Transverse colon (tissue), 4 donors: Measurements from ENCODE around the gene EDDM13. TPM values are rescaled to one million over a fixed set of nuclear protein-coding genes. Genes with fewer than 3 reads are reported as not detected.
"Not testable (repeated sequence)": the region's sequence is repeated elsewhere in the genome, so short reads cannot be mapped to it uniquely, and the experiment has no call there.

Source experiments
- DNase-seq: peaks from one replicate; pipeline ENCODE4 v3.0.0-alpha.2; 2019
- H3K27ac ChIP-seq, 4 donors: fragments of 200-600 bp; sonication (generic); 2 replicates each; pipeline ENCODE4 v1.5.1; 2016 to 2018; ENCODE audit warnings: inconsistent platforms in 4 of 4
- H3K27me3 ChIP-seq: fragments of 200-600 bp; sonication (generic); 2 replicates; pipeline ENCODE4 v1.5.1; 2017; ENCODE audit warnings: inconsistent platforms
- H3K36me3 ChIP-seq, 4 donors: fragments of 200-600 bp; sonication (generic); 2 replicates each; pipeline ENCODE4 v1.5.1; 2017 to 2019; ENCODE audit warnings: inconsistent platforms in 4 of 4
- H3K4me1 ChIP-seq, 4 donors: fragments of 200-600 bp; sonication (generic); 2 replicates each; pipeline ENCODE4 v1.5.1; 2017 to 2020; ENCODE audit warnings: inconsistent platforms in 4 of 4
- H3K4me3 ChIP-seq, 4 donors: fragments of 200-600 bp; sonication (generic); 1 replicate in 1 of 4; 2 replicates in 3 of 4; pipeline versions ENCODE4 v1.5.1 to v1.6.1; 2017 to 2019; ENCODE audit warnings: inconsistent platforms in 4 of 4
- H3K9me3 ChIP-seq, 2 donors: fragments of 200-600 bp; sonication (generic); 2 replicates each; pipeline ENCODE4 v1.5.1; 2017 to 2019; ENCODE audit warnings: inconsistent platforms in 2 of 2
- EP300 ChIP-seq: sonication (generic); formaldehyde crosslinking; IDR thresholded peaks from one replicate; pipeline ENCODE4 v1.6.1; 2017; ENCODE audit warnings: antibody characterized with exemption, low read depth
- POLR2A ChIP-seq: fragments of 450-650 bp; IDR thresholded peaks from one replicate; pipeline ENCODE4 v1.6.1; 2016; ENCODE audit warnings: antibody characterized with exemption, mild to moderate bottlenecking, moderate library complexity
- POLR2AphosphoS5 ChIP-seq, 3 donors: sonication (generic); formaldehyde crosslinking; IDR thresholded peaks; one replicate each; pipeline ENCODE4 v1.6.1; 2016; ENCODE audit warnings: antibody characterized with exemption in 3 of 3
- WGBS, 2 donors: methylation state at CpG; one replicate each; pipeline ENCODE4 v1.1.5; 2018; ENCODE audit warnings: low coverage in 1 of 2; 5-methylcytosine and 5-hydroxymethylcytosine counted together
- in situ Hi-C, 4 donors: fragments of 200-750 bp; cut with MboI; loops; one replicate each; pipeline versions ENCODE4 v1.15.0 to v1.15.1; 2017; ENCODE audit warnings: low sequenced_read_pairs in 3 of 4, low pct_ligation_motif_present in 1 of 4, low pct_unique_long_range_greater_than_20kb in 1 of 4
- intact Hi-C: fragments of 100-400 bp; cut with DNase I; formaldehyde crosslinking; loops from one replicate; pipeline ENCODE4 v1.15.1; 2023; ENCODE audit warnings: low total_unique reads
- total RNA-seq, 4 donors: library from RNA; depleted of rRNA; stranded (reverse); fragments of >200 nt; gene quantifications; one replicate each; pipeline ENCODE4 v1.1.0, GENCODE V29; 2016
- TF ChIP-seq, protein P1 (sequence below), 5 experiments: fragments of 200-600 bp in 3 of 5; fragments of 450-650 bp in 2 of 5; sonication (generic) in 3 of 5; IDR thresholded peaks; 1 replicate in 2 of 5; 2 replicates in 3 of 5; pipeline ENCODE4 v1.5.1; 2016 to 2017; ENCODE audit warnings: antibody characterized with exemption in 5 of 5, inconsistent platforms in 3 of 5, mild to moderate bottlenecking in 2 of 5, moderate library complexity in 1 of 5

EDDM13 gene
- total RNA-seq, 4 donors from 2014 or later: not detected

DNA sequence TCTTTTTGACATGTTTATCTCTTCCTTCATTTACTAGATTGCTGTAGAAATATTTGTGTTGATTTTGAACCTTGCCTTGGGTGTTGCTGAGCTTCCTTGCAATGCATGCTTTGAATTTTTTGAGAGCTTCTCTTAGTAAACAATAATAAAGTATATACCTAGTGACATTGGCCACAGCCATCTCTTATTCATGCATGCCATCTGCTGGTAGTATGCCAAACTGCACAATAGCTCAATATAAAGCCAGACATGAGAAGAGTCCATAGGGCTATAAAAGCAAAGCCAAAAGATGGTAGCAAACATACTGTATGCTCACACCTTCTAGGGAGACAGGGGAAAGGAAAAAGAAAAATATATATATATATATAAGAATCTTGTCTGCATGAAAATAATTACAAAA is 61.0 kb downstream of the EDDM13 start:
- H3K9me3 ChIP-seq: peaks cover 0 to 9% of the 10 kb centered on the region in 2 donors
- DNase-seq: peak; percentile 54
- in situ Hi-C loops: loop anchor here in 1 of 4 donors (25.0 kb wide), 1 partner anchor 271 kb away; no protein-coding TSS in a partner anchor

DNA sequence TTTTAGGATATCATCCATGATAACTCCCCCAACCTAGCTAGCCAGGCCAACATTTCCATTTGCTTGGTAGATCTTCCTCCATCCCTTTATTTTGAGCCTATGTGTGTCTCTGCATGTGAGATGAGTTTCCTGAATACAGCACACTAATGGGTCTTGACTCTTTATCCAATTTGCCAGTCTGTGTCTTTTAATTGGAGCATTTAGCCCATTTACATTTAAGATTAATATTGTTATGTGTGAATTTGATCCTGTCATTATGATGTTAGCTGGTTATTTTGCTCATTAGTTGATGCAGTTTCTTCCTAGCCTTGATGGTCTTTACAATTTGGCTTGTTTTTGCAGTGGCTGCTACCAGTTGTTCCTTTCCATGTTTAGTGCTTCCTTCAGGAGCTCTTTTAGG is 62.8 kb downstream of the EDDM13 start:
- H3K4me1 ChIP-seq, intact Hi-C loops, H3K27ac ChIP-seq, H3K9me3 ChIP-seq, H3K4me3 ChIP-seq, H3K36me3 ChIP-seq, DNase-seq, H3K27me3 ChIP-seq: not testable (repeated sequence)
- in situ Hi-C loops: loop anchor here in 1 of 4 donors (25.0 kb wide), 1 partner anchor 273 kb away; no protein-coding TSS in a partner anchor

More for the DNA sequence above, 61.0 kb downstream of the EDDM13 start:
- Histone ChIP-seq H3K36me3 (no peaks in the 10 kb centered on the region), H3K4me3 (no peak overlapping the region), H3K4me1 (peaks cover 0 to 3% (median 0%) of the 10 kb centered on the region in 4 donors), H3K27ac (no peak overlapping the region), H3K27me3 (no peaks in the 10 kb centered on the region)
- intact Hi-C loops: no loop called here
- TF ChIP-seq POLR2AphosphoS5 (IDR thresholded peaks at IDR 0.05) (no peak), EP300 (no peak), POLR2A (no peak)
- TF ChIP-seq, protein P1, sequence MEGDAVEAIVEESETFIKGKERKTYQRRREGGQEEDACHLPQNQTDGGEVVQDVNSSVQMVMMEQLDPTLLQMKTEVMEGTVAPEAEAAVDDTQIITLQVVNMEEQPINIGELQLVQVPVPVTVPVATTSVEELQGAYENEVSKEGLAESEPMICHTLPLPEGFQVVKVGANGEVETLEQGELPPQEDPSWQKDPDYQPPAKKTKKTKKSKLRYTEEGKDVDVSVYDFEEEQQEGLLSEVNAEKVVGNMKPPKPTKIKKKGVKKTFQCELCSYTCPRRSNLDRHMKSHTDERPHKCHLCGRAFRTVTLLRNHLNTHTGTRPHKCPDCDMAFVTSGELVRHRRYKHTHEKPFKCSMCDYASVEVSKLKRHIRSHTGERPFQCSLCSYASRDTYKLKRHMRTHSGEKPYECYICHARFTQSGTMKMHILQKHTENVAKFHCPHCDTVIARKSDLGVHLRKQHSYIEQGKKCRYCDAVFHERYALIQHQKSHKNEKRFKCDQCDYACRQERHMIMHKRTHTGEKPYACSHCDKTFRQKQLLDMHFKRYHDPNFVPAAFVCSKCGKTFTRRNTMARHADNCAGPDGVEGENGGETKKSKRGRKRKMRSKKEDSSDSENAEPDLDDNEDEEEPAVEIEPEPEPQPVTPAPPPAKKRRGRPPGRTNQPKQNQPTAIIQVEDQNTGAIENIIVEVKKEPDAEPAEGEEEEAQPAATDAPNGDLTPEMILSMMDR (IDR thresholded peaks at IDR 0.05): peak; percentile 49 to 73 (median 65)

DNA sequence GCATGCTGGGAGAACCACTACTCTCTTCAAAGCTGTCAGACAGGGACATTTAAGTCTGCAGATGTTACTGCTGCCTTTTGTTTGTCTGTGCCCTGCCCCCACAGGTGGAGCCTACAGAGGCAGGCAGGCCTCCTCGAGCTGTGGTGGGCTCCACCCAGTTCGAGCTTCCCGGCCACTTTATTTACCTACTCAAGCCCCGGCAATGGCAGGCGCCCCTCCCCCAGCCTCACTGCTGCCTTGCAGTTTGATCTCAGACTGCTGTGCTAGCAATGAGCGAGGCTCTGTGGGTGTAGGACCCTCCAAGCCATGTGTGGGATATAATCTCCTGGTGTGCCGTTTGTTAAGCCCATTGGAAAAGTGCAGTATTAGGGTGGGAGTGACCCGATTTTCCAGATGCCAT is 64.5 kb downstream of the EDDM13 start:
- WGBS, 2 donors: 68% methylated on average over 8 of the region's 8 CpGs; no CpG with 5 or more reads in 1 of the 2 donors
- peaks cover 0 to 13% of the 10 kb centered on the region in 2 donors for H3K9me3 ChIP-seq
- H3K4me3 ChIP-seq, H3K27me3 ChIP-seq, DNase-seq, H3K27ac ChIP-seq, intact Hi-C loops, H3K4me1 ChIP-seq, H3K36me3 ChIP-seq: not testable (repeated sequence)
- in situ Hi-C loops: loop anchor here in 1 of 4 donors (25.0 kb wide), 1 partner anchor 275 kb away; no protein-coding TSS in a partner anchor

DNA sequence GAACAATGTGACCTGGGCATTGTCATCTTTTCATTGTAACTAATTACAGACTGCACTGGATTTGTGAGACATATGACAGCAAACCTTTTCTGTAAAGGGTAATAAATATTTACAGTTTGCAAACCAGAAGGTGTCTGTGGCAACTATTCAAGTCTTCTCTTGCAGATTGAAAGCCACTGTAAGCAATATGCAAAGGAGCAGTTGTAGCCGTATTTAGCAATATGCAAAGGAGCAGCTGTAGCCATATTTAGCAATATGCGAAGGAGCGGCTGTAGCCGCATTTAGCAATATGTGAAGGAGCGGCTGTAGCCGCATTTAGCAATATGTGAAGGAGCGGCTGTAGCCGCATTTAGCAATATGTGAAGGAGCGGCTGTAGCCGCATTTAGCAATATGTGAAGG is 66.5 kb downstream of the EDDM13 start:
- not testable (repeated sequence) for H3K27ac ChIP-seq
- WGBS, 2 donors: 93 to 97% methylated on average over 5 to 8 of the region's 10 CpGs

DNA sequence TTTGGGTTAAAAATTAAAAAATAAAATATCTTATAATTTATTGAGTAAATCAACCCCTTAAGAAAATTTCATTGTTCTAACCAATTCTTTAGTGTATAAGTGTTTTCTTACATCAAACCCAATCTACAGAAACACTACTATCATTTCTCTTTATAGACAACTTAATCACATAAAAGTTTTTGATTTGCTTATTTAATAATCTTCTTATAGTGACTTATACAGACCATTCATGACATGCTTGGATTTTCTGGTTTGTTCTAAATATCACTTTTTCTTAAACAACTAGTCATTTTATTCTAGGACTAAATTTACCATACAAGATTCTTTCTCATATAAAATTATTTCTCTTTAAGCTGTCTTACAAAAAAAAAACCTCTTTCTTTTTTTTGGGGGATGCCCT is 69.4 kb downstream of the EDDM13 start:
- intact Hi-C loops (loop anchor here (10.0 kb wide), 1 partner anchor 267 kb away; no protein-coding TSS in a partner anchor), in situ Hi-C loops (loop anchor here in 3 of 4 donors (10.0 to 25.0 kb wide), 4 partner anchors 87 to 280 kb away; no protein-coding TSS in a partner anchor)
- no peak for DNase-seq
- H3K27me3 ChIP-seq: no peaks in the 10 kb centered on the region
- H3K27ac ChIP-seq: no peak overlapping the region
- H3K36me3 ChIP-seq: no peaks in the 10 kb centered on the region
- no peaks in the 10 kb centered on the region for H3K4me1 ChIP-seq
- no peak overlapping the region for H3K4me3 ChIP-seq
- peaks cover 0 to 4% of the 10 kb centered on the region in 2 donors for H3K9me3 ChIP-seq
- TF ChIP-seq POLR2A (no peak), POLR2AphosphoS5 (IDR thresholded peaks at IDR 0.05) (no peak), EP300 (no peak)
- TF ChIP-seq, protein P1 (IDR thresholded peaks at IDR 0.05): no peak

More for the DNA sequence above, 66.5 kb downstream of the EDDM13 start:
- in situ Hi-C loops: loop anchor here in 1 of 4 donors (25.0 kb wide), 1 partner anchor 277 kb away; no protein-coding TSS in a partner anchor
- DNase-seq, H3K4me1 ChIP-seq, H3K4me3 ChIP-seq, intact Hi-C loops, H3K9me3 ChIP-seq, H3K36me3 ChIP-seq, H3K27me3 ChIP-seq: not testable (repeated sequence)
